Erythroblast (primary cell): ENCODE measurements around the gene SLF2.

Experiments
- DNase-seq, 2 experiments: peaks; one replicate each; lab custom pipeline; 2025; lab: John Stamatoyannopoulos, UW
- GATA1 ChIP-seq: IDR thresholded peaks from 2 replicates; pipeline ENCODE4 v1.6.1; 2011; ENCODE audit warnings: low read depth, mild to moderate bottlenecking, control low read depth, low read length, moderate library complexity
- POLR2A ChIP-seq: IDR thresholded peaks from 2 replicates; pipeline ENCODE4 v1.6.1; 2011; ENCODE audit warnings: mild to moderate bottlenecking, low read length

Gene SLF2

GRCh38 chr10:100912605-100913469 lies at the start of gene SLF2:
Gene SLF2, plus strand, starts transcription at chr10:100912963. Its CDS starts 148 bp downstream, at chr10:100913111.
- no peak for TF ChIP-seq GATA1
- TF ChIP-seq POLR2A: peak; percentile 79
- DNase-seq: peak; percentile 98

GRCh38 chr10:100863433-100863832 lies 49.3 kb upstream of the SLF2 start:
- no peak for DNase-seq
- TF ChIP-seq GATA1 (no peak), POLR2A (no peak)

GRCh38 chr10:100864036-100864885 lies 48.5 kb upstream of the SLF2 start:
- no peak for TF ChIP-seq POLR2A
- no peak for TF ChIP-seq GATA1
- no peak for DNase-seq

GRCh38 chr10:100864978-100865377 lies 47.8 kb upstream of the SLF2 start:
- no peak for DNase-seq
- no peak for TF ChIP-seq GATA1

GRCh38 chr10:100866010-100866409 lies 46.8 kb upstream of the SLF2 start:
- TF ChIP-seq GATA1 (no peak), POLR2A (no peak)

GRCh38 chr10:100866575-100867098 lies 46.1 kb upstream of the SLF2 start:
- DNase-seq: no peak

More at GRCh38 chr10:100866010-100866409, 46.8 kb upstream of the SLF2 start:
- DNase-seq: no peak

GRCh38 chr10:100867261-100867963 lies 45.4 kb upstream of the SLF2 start:
- TF ChIP-seq GATA1: no peak
- TF ChIP-seq POLR2A: no peak

More at GRCh38 chr10:100866575-100867098, 46.1 kb upstream of the SLF2 start:
- TF ChIP-seq POLR2A (no peak), GATA1 (no peak)

GRCh38 chr10:100868382-100868781 lies 44.4 kb upstream of the SLF2 start:
- no peak for DNase-seq
- no peak for TF ChIP-seq GATA1
- TF ChIP-seq POLR2A: no peak

More at GRCh38 chr10:100867261-100867963, 45.4 kb upstream of the SLF2 start:
- no peak for DNase-seq

GRCh38 chr10:100869399-100869798 lies 43.4 kb upstream of the SLF2 start:
- DNase-seq: no peak
- TF ChIP-seq GATA1 (no peak), POLR2A (no peak)

GRCh38 chr10:100872034-100872791 lies 40.5 kb upstream of the SLF2 start:
- peak; percentile 52 to 70 for DNase-seq
- TF ChIP-seq GATA1 (no peak), POLR2A (no peak)

GRCh38 chr10:100873146-100873826 lies 39.5 kb upstream of the SLF2 start:
- no peak for DNase-seq
- TF ChIP-seq GATA1 (no peak), POLR2A (no peak)

GRCh38 chr10:100873827-100874326 lies 38.9 kb upstream of the SLF2 start:
- TF ChIP-seq POLR2A: no peak
- no peak for TF ChIP-seq GATA1
- no peak for DNase-seq
